WTC11 (cell line): ENCODE results near the gene GHRL. TPM values are rescaled to one million over a fixed set of nuclear protein-coding genes. Genes with fewer than 3 reads are reported as not detected.

ENCODE experiments used
- ATAC-seq: fragments of 200-7000 bp; cut with Tn5 transposase; 2 replicates; pipeline ENCODE4 v1.10.0; 2021; ENCODE audit warnings: mild to moderate bottlenecking, moderate library complexity
- CTCF ChIA-PET: fragments of 300-600 bp; sonication (Branson Sonifier 250); formaldehyde crosslinking; loops from one replicate; lab custom pipeline; 2021; ENCODE audit warnings: antibody characterized with exemption; lab: Charles Lee
- POLR2A ChIA-PET: fragments of 350-600 bp; sonication (Branson Sonifier 250); formaldehyde crosslinking; loops from one replicate; lab custom pipeline; 2021; ENCODE audit warnings: antibody characterized with exemption; lab: Charles Lee
- DNase-seq: peaks from one replicate; pipeline ENCODE4 v3.0.0; 2021; ENCODE audit warnings: low spot score
- H3K27ac Mint-ChIP-seq: 2 replicates; pipeline ENCODE4 v1.8.0; 2021; ENCODE audit warnings: mixed read lengths
- H3K27me3 Mint-ChIP-seq: 2 replicates; pipeline ENCODE4 v1.8.0; 2021; ENCODE audit warnings: low read depth, mild to moderate bottlenecking, moderate library complexity, mixed read lengths
- H3K36me3 Mint-ChIP-seq: 2 replicates; pipeline ENCODE4 v1.8.0; 2021; ENCODE audit warnings: mixed read lengths
- H3K4me1 Mint-ChIP-seq: 2 replicates; pipeline ENCODE4 v1.8.0; 2022; ENCODE audit warnings: mixed read lengths
- H3K4me3 Mint-ChIP-seq: 2 replicates; pipeline ENCODE4 v1.8.0; 2021; ENCODE audit warnings: mild to moderate bottlenecking, moderate library complexity, mixed read lengths
- H3K9me3 Mint-ChIP-seq: 2 replicates; pipeline ENCODE4 v1.8.0; 2021; ENCODE audit warnings: mixed read lengths
- ATF1 ChIP-seq: sonication (generic); formaldehyde crosslinking; IDR thresholded peaks from 2 replicates; pipeline ENCODE4 v1.8.1; 2023; ENCODE audit warnings: mild to moderate bottlenecking, moderate library complexity, missing genetic modification reagents
- CDX4 ChIP-seq: fragments of 250-450 bp; sonication (Bioruptor Pico); IDR thresholded peaks from 2 replicates; pipeline ENCODE4 v1.9.0; 2021; ENCODE audit warnings: moderate library complexity, mild to moderate bottlenecking, inconsistent platforms, borderline replicate concordance
- CREB1 ChIP-seq: sonication (generic); formaldehyde crosslinking; IDR thresholded peaks from 2 replicates; pipeline ENCODE4 v1.8.0; 2023; ENCODE audit warnings: mild to moderate bottlenecking, missing genetic modification reagents
- ELF4 ChIP-seq: sonication (generic); formaldehyde crosslinking; IDR thresholded peaks from 2 replicates; pipeline ENCODE4 v1.8.1; 2022; ENCODE audit warnings: low read depth, mild to moderate bottlenecking, moderate library complexity, missing genetic modification reagents
- EMX1 ChIP-seq: fragments of 250-450 bp; sonication (Bioruptor Pico); IDR thresholded peaks from 2 replicates; pipeline ENCODE4 v1.8.0; 2021; ENCODE audit warnings: mild to moderate bottlenecking
- ERG ChIP-seq: fragments of 250-450 bp; sonication (Bioruptor Pico); IDR thresholded peaks from 2 replicates; pipeline ENCODE4 v1.8.0; 2021; ENCODE audit warnings: mild to moderate bottlenecking
- ETV6 ChIP-seq: sonication (generic); formaldehyde crosslinking; IDR thresholded peaks from 2 replicates; pipeline ENCODE4 v1.8.1; 2022; ENCODE audit warnings: mild to moderate bottlenecking, missing genetic modification reagents
- FOXJ3 ChIP-seq: sonication (generic); formaldehyde crosslinking; IDR thresholded peaks from 2 replicates; pipeline ENCODE4 v1.9.0; 2021; ENCODE audit warnings: missing genetic modification reagents, mild to moderate bottlenecking, borderline replicate concordance
- FOXP1 ChIP-seq: sonication (generic); formaldehyde crosslinking; IDR thresholded peaks from 2 replicates; pipeline ENCODE4 v1.8.0; 2022; ENCODE audit warnings: missing genetic modification reagents, mild to moderate bottlenecking, moderate library complexity, borderline replicate concordance
- FOXP4 ChIP-seq: sonication (generic); formaldehyde crosslinking; IDR thresholded peaks from 2 replicates; pipeline ENCODE4 v1.8.0; 2022; ENCODE audit warnings: mild to moderate bottlenecking, missing genetic modification reagents
- GRHL2 ChIP-seq: fragments of 250-450 bp; sonication (Bioruptor Pico); IDR thresholded peaks from 2 replicates; pipeline ENCODE4 v1.8.0; 2022; ENCODE audit warnings: mild to moderate bottlenecking, moderate library complexity; ENCODE audit not compliant: insufficient replicate concordance, severe bottlenecking
- GTF2I ChIP-seq: fragments of 250-450 bp; sonication (Bioruptor Pico); conservative IDR thresholded peaks from 2 replicates; pipeline ENCODE4 v1.4.0; 2021; ENCODE audit warnings: mild to moderate bottlenecking
- NFYB ChIP-seq: sonication (generic); formaldehyde crosslinking; conservative IDR thresholded peaks from 2 replicates; pipeline ENCODE4 v1.8.0; 2022; ENCODE audit warnings: low read depth, missing genetic modification reagents
- NR1H2 ChIP-seq: sonication (generic); formaldehyde crosslinking; IDR thresholded peaks from 2 replicates; pipeline ENCODE4 v1.9.0; 2021; ENCODE audit warnings: mild to moderate bottlenecking, moderate library complexity, missing genetic modification reagents
- PRDM15 ChIP-seq: sonication (generic); formaldehyde crosslinking; IDR thresholded peaks from 2 replicates; pipeline ENCODE4 v1.8.0; 2022; ENCODE audit warnings: missing genetic modification reagents
- SP1 ChIP-seq: sonication (generic); formaldehyde crosslinking; conservative IDR thresholded peaks from 2 replicates; pipeline ENCODE4 v1.8.1; 2022; ENCODE audit warnings: missing genetic modification reagents
- STAT6 ChIP-seq: sonication (generic); formaldehyde crosslinking; conservative IDR thresholded peaks from 2 replicates; pipeline ENCODE4 v1.8.1; 2023; ENCODE audit warnings: mild to moderate bottlenecking, low read depth, missing genetic modification reagents, moderate library complexity
- TEAD1 ChIP-seq: sonication (generic); formaldehyde crosslinking; IDR thresholded peaks from 2 replicates; pipeline ENCODE4 v1.8.0; 2022; ENCODE audit warnings: mild to moderate bottlenecking, missing genetic modification reagents
- TEAD4 ChIP-seq: sonication (generic); formaldehyde crosslinking; IDR thresholded peaks from 2 replicates; pipeline ENCODE4 v1.8.0; 2022; ENCODE audit warnings: mild to moderate bottlenecking, missing genetic modification reagents
- ZBTB43 ChIP-seq: sonication (generic); formaldehyde crosslinking; IDR thresholded peaks from 2 replicates; pipeline ENCODE4 v1.8.1; 2023; ENCODE audit warnings: mild to moderate bottlenecking, missing genetic modification reagents
- ZNF263 ChIP-seq: sonication (generic); formaldehyde crosslinking; IDR thresholded peaks from 2 replicates; pipeline ENCODE4 v1.8.1; 2022; ENCODE audit warnings: low read depth, mild to moderate bottlenecking, moderate library complexity, missing genetic modification reagents
- ZNF317 ChIP-seq: sonication (generic); formaldehyde crosslinking; IDR thresholded peaks from 2 replicates; pipeline ENCODE4 v1.8.1; 2023; ENCODE audit warnings: low read depth, mild to moderate bottlenecking, moderate library complexity, missing genetic modification reagents, borderline replicate concordance
- ZNF423 ChIP-seq: fragments of 250-450 bp; sonication (Bioruptor Pico); IDR thresholded peaks from 2 replicates; pipeline ENCODE4 v2.1.2; 2022; ENCODE audit warnings: mild to moderate bottlenecking, moderate library complexity
- ZNF671 ChIP-seq: fragments of 250-450 bp; sonication (Bioruptor Pico); IDR thresholded peaks from 2 replicates; pipeline ENCODE4 v1.8.0; 2021; ENCODE audit warnings: mild to moderate bottlenecking
- total RNA-seq: library from RNA; stranded (reverse); gene quantifications from 3 replicates; pipeline ENCODE4 v1.2.3, GENCODE V29; 2021

GHRL gene
- total RNA-seq, 1 experiment from 2014 or later: 0.35 TPM

GRCh38 chr3:10289077-10289476, 3.7 kb downstream of the GHRL start:
- no peaks in the 10 kb centered on the region for H3K9me3 Mint-ChIP-seq
- CTCF ChIA-PET: interaction anchor here (0.8 to 3.3 kb wide), 2 partner anchors 9 to 25 kb away, joined by 3 to 12 read pairs; no protein-coding TSS in a partner anchor
- POLR2A ChIA-PET: no interaction called here
- H3K36me3 Mint-ChIP-seq: no peaks in the 10 kb centered on the region
- H3K4me1 Mint-ChIP-seq: peaks cover 9% of the 10 kb centered on the region
- H3K27me3 Mint-ChIP-seq: no peaks in the 10 kb centered on the region
- no peak for TF ChIP-seq ZNF423 (CRISPR knock-in tag)
- no peak for TF ChIP-seq PRDM15 (CRISPR knock-in tag)
- TF ChIP-seq ETV6: no peak
- no peak for TF ChIP-seq GTF2I
- TF ChIP-seq FOXP1 (CRISPR knock-in tag): no peak
- TF ChIP-seq ZNF263 (CRISPR knock-in tag): no peak
- TF ChIP-seq STAT6: no peak
- TF ChIP-seq ZNF317 (CRISPR knock-in tag): no peak
- no peak for TF ChIP-seq ELF4 (CRISPR knock-in tag)
- no peak for TF ChIP-seq EMX1 (CRISPR knock-in tag)
- TF ChIP-seq ERG: no peak
- no peak overlapping the region for H3K27ac Mint-ChIP-seq
- no peak overlapping the region for H3K4me3 Mint-ChIP-seq
- no peak for ATAC-seq
- DNase-seq: no peak

- Mint-ChIP-seq H3K36me3 (no peaks in the 10 kb centered on the region), H3K9me3 (no peaks in the 10 kb centered on the region), H3K27ac (no peak overlapping the region), H3K4me1 (peaks cover 9% of the 10 kb centered on the region), H3K27me3 (no peaks in the 10 kb centered on the region), H3K4me3 (no peak overlapping the region)
- POLR2A ChIA-PET: no interaction called here
- ATAC-seq: no peak
- DNase-seq: no peak
- CTCF ChIA-PET: interaction anchor here (3.3 kb wide), 1 partner anchor 25 kb away, joined by 12 read pairs; no protein-coding TSS in a partner anchor
- TF ChIP-seq TEAD1 (CRISPR knock-in tag) (no peak), CDX4 (CRISPR knock-in tag) (no peak), TEAD4 (CRISPR knock-in tag) (no peak), ZBTB43 (CRISPR knock-in tag) (no peak), GRHL2 (CRISPR knock-in tag) (no peak), CREB1 (CRISPR knock-in tag) (no peak), FOXP4 (no peak), NFYB (CRISPR knock-in tag) (no peak), NR1H2 (CRISPR knock-in tag) (no peak), FOXJ3 (CRISPR knock-in tag) (no peak), ZNF671 (CRISPR knock-in tag) (no peak), ATF1 (CRISPR knock-in tag) (no peak), ETV6 (no peak), SP1 (CRISPR knock-in tag) (no peak)
Observed at GRCh38 chr3:10288575-10288960, 4.2 kb downstream of the GHRL start.
